Sigmoid colon (tissue), 7 donors: ENCODE results near the gene CCT3. TPM values are rescaled to one million over a fixed set of nuclear protein-coding genes. Genes with fewer than 3 reads are reported as not detected.
A peak's percentile ranks its signal among the peaks of the same experiment; 100 is the strongest.

Experiments used
- DNase-seq: peaks from one replicate; pipeline ENCODE4 v3.0.0-alpha.2; 2019
- H3K27ac ChIP-seq, 4 donors: fragments of 200-600 bp; sonication (generic); one replicate each; pipeline ENCODE4 v1.5.1; 2016 to 2019; ENCODE audit warnings: mild to moderate bottlenecking in 1 of 4
- H3K27me3 ChIP-seq, 3 donors: fragments of 200-600 bp; sonication (generic); one replicate each; pipeline ENCODE4 v1.5.1; 2019; ENCODE audit warnings: mild to moderate bottlenecking in 1 of 3
- H3K36me3 ChIP-seq, 4 donors: fragments of 200-600 bp; sonication (generic); one replicate each; pipeline ENCODE4 v1.5.1; 2016 to 2019
- H3K4me1 ChIP-seq, 4 donors: fragments of 200-600 bp; sonication (generic); one replicate each; pipeline ENCODE4 v1.5.1; 2017 to 2019
- H3K4me3 ChIP-seq, 4 donors: fragments of 200-600 bp; sonication (generic); one replicate each; pipeline ENCODE4 v1.5.1; 2017 to 2019; ENCODE audit warnings: mild to moderate bottlenecking in 2 of 4, moderate library complexity in 1 of 4
- H3K9me3 ChIP-seq, 4 donors: fragments of 200-600 bp in 3 of 4; sonication (generic) in 3 of 4; one replicate each; pipeline versions ENCODE4 v1.5.1 to v1.6.1; 2013 to 2019
- CTCF ChIP-seq, 4 experiments: fragments of 450-650 bp in 3 of 4; fragments of 200-600 bp in 1 of 4; IDR thresholded peaks; one replicate each; pipeline ENCODE4 v1.5.1; 2016 to 2019; ENCODE audit warnings: antibody characterized with exemption in 4 of 4, mild to moderate bottlenecking in 3 of 4, moderate library complexity in 2 of 4
- EP300 ChIP-seq, 4 donors: sonication (generic); formaldehyde crosslinking; IDR thresholded peaks; one replicate each; pipeline ENCODE4 v1.6.1; 2017; ENCODE audit warnings: antibody characterized with exemption in 4 of 4
- POLR2A ChIP-seq, 2 donors: fragments of 450-650 bp; IDR thresholded peaks; one replicate each; pipeline ENCODE4 v1.6.1; 2016; ENCODE audit warnings: antibody characterized with exemption in 2 of 2, mild to moderate bottlenecking in 2 of 2, moderate library complexity in 2 of 2
- POLR2AphosphoS5 ChIP-seq, 4 donors: sonication (generic); formaldehyde crosslinking; IDR thresholded peaks; one replicate each; pipeline ENCODE4 v1.6.1; 2017; ENCODE audit warnings: antibody characterized with exemption in 4 of 4
- WGBS, 2 donors: extraction: QIAGEN DNeasy Blood & Tissue Kit; methylation state at CpG; one replicate each; pipeline ENCODE4 v1.1.7; 2013; 5-methylcytosine and 5-hydroxymethylcytosine counted together
- intact Hi-C: fragments of 100-400 bp; cut with DNase I; formaldehyde crosslinking; loops from one replicate; pipeline ENCODE4 v1.15.1; 2023
- polyA plus RNA-seq, 3 donors: library from polyadenylated mRNA; stranded (reverse); fragments of 200-250 nt; gene quantifications; one replicate each; pipeline ENCODE4 v1.2.3, GENCODE V29; 2013
- total RNA-seq, 4 donors: library from RNA; depleted of rRNA; stranded (reverse); fragments of >200 nt; gene quantifications; one replicate each; pipeline ENCODE4 v1.1.0, GENCODE V29; 2016
- donor health status: healthy with polysubstance abuse.
- donor health status: Bipolar disorder and iron deficiency.
- donor health status: healthy.

The CCT3 gene
- total and polyA plus RNA-seq, 7 donors, result 94.3 to 253 (median 155) TPM

GRCh38 chr1:156266051-156266450, 72.0 kb downstream of the CCT3 start:
- Histone ChIP-seq H3K4me3 (no peak overlapping the region), H3K4me1 (peaks cover 0 to 5% (median 0%) of the 10 kb centered on the region in 4 donors), H3K27me3 (no peaks in the 10 kb centered on the region), H3K27ac (no peak overlapping the region), H3K9me3 (no peaks in the 10 kb centered on the region), H3K36me3 (peaks cover 41 to 99% (median 70%) of the 10 kb centered on the region in 4 donors)
- TF ChIP-seq CTCF (IDR thresholded peaks at IDR 0.05), result no peak
- no peak for TF ChIP-seq EP300 (IDR thresholded peaks at IDR 0.05)
- TF ChIP-seq POLR2AphosphoS5 (IDR thresholded peaks at IDR 0.05), result no peak
- no peak for TF ChIP-seq POLR2A (IDR thresholded peaks at IDR 0.05)
- intact Hi-C loops, result no loop called here
- no peak for DNase-seq
- 92 to 95% methylated on average over 13 of the region's 13 CpGs for WGBS, 2 donors

- peak overlapping the region in 1 of 4 donors; percentile 33 for H3K27ac ChIP-seq
- no peaks in the 10 kb centered on the region for H3K9me3 ChIP-seq
- H3K4me3 ChIP-seq, result no peak overlapping the region
- H3K4me1 ChIP-seq, result peaks cover 0 to 5% (median 0%) of the 10 kb centered on the region in 4 donors
- intact Hi-C loops, result no loop called here
- 78 to 95% methylated on average over 9 of the region's 9 CpGs for WGBS, 2 donors
- TF ChIP-seq POLR2AphosphoS5 (IDR thresholded peaks at IDR 0.05) (no peak), EP300 (IDR thresholded peaks at IDR 0.05) (no peak), POLR2A (IDR thresholded peaks at IDR 0.05) (no peak), CTCF (IDR thresholded peaks at IDR 0.05) (no peak)
- peaks cover 56 to 99% (median 79%) of the 10 kb centered on the region in 4 donors for H3K36me3 ChIP-seq
- no peaks in the 10 kb centered on the region for H3K27me3 ChIP-seq
- no peak for DNase-seq
These were observed 74.8 kb downstream of the CCT3 start for GRCh38 chr1:156263288-156263655.

- Histone ChIP-seq H3K9me3 (no peaks in the 10 kb centered on the region), H3K36me3 (peaks cover 55 to 99% (median 80%) of the 10 kb centered on the region in 4 donors), H3K4me1 (peaks cover 0 to 5% (median 0%) of the 10 kb centered on the region in 4 donors), H3K27ac (peak overlapping the region in 1 of 4 donors; percentile 33), H3K27me3 (no peaks in the 10 kb centered on the region), H3K4me3 (no peak overlapping the region)
- intact Hi-C loops, result no loop called here
- 83 to 93% methylated on average over 9 of the region's 9 CpGs for WGBS, 2 donors
- no peak for DNase-seq
- no peak for TF ChIP-seq CTCF (IDR thresholded peaks at IDR 0.05)
- no peak for TF ChIP-seq POLR2A (IDR thresholded peaks at IDR 0.05)
- TF ChIP-seq EP300 (IDR thresholded peaks at IDR 0.05), result no peak
- no peak for TF ChIP-seq POLR2AphosphoS5 (IDR thresholded peaks at IDR 0.05)
These were observed 75.4 kb downstream of the CCT3 start for GRCh38 chr1:156262461-156263287.

GRCh38 chr1:156260896-156261295, 77.2 kb downstream of the CCT3 start:
- H3K4me3 ChIP-seq, result no peak overlapping the region
- peaks cover 0 to 5% (median 0%) of the 10 kb centered on the region in 4 donors for H3K4me1 ChIP-seq
- H3K27me3 ChIP-seq, result no peaks in the 10 kb centered on the region
- WGBS, 2 donors, result 91 to 96% methylated on average over 2 of the region's 2 CpGs
- H3K9me3 ChIP-seq, result no peaks in the 10 kb centered on the region
- no peak overlapping the region for H3K27ac ChIP-seq
- H3K36me3 ChIP-seq, result peaks cover 40 to 99% (median 68%) of the 10 kb centered on the region in 4 donors
- DNase-seq, result no peak
- TF ChIP-seq POLR2A (IDR thresholded peaks at IDR 0.05) (no peak), EP300 (IDR thresholded peaks at IDR 0.05) (no peak), POLR2AphosphoS5 (IDR thresholded peaks at IDR 0.05) (no peak)
- intact Hi-C loops, result no loop called here

GRCh38 chr1:156259805-156260204, 78.3 kb downstream of the CCT3 start:
- Histone ChIP-seq H3K9me3 (no peaks in the 10 kb centered on the region), H3K4me3 (no peak overlapping the region), H3K27me3 (no peaks in the 10 kb centered on the region), H3K27ac (no peak overlapping the region), H3K4me1 (peaks cover 0 to 5% (median 0%) of the 10 kb centered on the region in 4 donors), H3K36me3 (peaks cover 37 to 99% (median 68%) of the 10 kb centered on the region in 4 donors)
- DNase-seq, result no peak
- TF ChIP-seq EP300 (IDR thresholded peaks at IDR 0.05) (no peak), POLR2A (IDR thresholded peaks at IDR 0.05) (no peak), POLR2AphosphoS5 (IDR thresholded peaks at IDR 0.05) (no peak), CTCF (IDR thresholded peaks at IDR 0.05) (no peak)
- 89 to 93% methylated on average over 3 of the region's 3 CpGs for WGBS, 2 donors
- intact Hi-C loops, result no loop called here
